ENCODE measurements around the gene IL9R.
A peak's percentile ranks its signal among the peaks of the same experiment; 100 is the strongest.

The IL9R gene, protein sequence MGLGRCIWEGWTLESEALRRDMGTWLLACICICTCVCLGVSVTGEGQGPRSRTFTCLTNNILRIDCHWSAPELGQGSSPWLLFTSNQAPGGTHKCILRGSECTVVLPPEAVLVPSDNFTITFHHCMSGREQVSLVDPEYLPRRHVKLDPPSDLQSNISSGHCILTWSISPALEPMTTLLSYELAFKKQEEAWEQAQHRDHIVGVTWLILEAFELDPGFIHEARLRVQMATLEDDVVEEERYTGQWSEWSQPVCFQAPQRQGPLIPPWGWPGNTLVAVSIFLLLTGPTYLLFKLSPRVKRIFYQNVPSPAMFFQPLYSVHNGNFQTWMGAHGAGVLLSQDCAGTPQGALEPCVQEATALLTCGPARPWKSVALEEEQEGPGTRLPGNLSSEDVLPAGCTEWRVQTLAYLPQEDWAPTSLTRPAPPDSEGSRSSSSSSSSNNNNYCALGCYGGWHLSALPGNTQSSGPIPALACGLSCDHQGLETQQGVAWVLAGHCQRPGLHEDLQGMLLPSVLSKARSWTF

DNA sequence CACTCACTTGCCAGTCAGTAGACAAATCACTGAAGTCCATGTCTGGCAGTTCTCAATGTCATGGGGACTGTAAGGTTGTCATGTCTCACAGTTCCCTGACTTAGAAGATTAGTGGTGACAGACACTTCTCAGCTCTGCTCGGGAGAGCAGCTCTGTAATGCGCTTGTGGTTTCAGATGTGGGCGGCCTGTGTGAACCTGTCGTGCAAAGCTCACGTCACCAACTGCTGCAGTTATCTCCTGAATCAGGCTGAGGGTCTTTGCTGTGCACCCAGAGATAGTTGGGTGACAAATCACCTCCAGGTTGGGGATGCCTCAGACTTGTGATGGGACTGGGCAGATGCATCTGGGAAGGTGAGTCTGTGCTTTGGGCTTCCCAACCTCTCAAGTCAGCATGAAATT is at the start of gene IL9R:
Gene IL9R, plus strand, starts transcription at position 261 of the 400 bp plus-strand sequence. Its CDS starts 64 bp downstream, at position 325.
- peak; percentile 56 for DNase-seq (ENCODE audit: low spot score)
- in situ Hi-C loops (cut with MboI; ENCODE audit: low pct_unique_long_range_greater_than_20kb, low sequenced_read_pairs, unreplicated experiment), result no loop called here

DNA sequence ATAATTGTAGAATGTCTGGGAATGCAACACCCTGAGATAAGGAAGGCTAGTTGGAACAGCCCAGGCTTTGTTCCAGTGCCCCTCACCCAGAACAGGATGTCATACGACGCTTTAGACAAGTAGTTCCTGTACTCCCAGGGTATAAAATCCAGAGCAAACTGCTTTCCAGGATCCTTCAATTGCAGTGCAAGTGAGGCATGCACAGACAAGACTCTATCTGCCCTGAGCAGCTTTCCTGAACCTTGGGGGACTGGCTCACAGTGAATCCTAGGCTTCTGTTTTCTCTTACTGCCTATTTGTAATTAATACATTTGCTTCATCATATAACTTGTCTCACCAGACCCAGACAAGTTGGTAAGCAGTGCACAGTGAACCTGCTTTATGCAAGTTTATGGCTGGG is 48.4 kb upstream of the IL9R start:
- TF ChIP-seq, protein P1, sequence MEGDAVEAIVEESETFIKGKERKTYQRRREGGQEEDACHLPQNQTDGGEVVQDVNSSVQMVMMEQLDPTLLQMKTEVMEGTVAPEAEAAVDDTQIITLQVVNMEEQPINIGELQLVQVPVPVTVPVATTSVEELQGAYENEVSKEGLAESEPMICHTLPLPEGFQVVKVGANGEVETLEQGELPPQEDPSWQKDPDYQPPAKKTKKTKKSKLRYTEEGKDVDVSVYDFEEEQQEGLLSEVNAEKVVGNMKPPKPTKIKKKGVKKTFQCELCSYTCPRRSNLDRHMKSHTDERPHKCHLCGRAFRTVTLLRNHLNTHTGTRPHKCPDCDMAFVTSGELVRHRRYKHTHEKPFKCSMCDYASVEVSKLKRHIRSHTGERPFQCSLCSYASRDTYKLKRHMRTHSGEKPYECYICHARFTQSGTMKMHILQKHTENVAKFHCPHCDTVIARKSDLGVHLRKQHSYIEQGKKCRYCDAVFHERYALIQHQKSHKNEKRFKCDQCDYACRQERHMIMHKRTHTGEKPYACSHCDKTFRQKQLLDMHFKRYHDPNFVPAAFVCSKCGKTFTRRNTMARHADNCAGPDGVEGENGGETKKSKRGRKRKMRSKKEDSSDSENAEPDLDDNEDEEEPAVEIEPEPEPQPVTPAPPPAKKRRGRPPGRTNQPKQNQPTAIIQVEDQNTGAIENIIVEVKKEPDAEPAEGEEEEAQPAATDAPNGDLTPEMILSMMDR (IDR thresholded peaks at IDR 0.05; ENCODE audit: extremely low read depth, insufficient read depth, missing control alignments), result no peak
- in situ Hi-C loops (cut with MboI; ENCODE audit: low pct_unique_long_range_greater_than_20kb, low sequenced_read_pairs, unreplicated experiment), result no loop called here
- DNase-seq (ENCODE audit: low spot score), result no peak

More for the DNA sequence above, at the start of gene IL9R:
- TF ChIP-seq, protein P1 (IDR thresholded peaks at IDR 0.05; ENCODE audit: extremely low read depth, insufficient read depth, missing control alignments), result no peak

DNA sequence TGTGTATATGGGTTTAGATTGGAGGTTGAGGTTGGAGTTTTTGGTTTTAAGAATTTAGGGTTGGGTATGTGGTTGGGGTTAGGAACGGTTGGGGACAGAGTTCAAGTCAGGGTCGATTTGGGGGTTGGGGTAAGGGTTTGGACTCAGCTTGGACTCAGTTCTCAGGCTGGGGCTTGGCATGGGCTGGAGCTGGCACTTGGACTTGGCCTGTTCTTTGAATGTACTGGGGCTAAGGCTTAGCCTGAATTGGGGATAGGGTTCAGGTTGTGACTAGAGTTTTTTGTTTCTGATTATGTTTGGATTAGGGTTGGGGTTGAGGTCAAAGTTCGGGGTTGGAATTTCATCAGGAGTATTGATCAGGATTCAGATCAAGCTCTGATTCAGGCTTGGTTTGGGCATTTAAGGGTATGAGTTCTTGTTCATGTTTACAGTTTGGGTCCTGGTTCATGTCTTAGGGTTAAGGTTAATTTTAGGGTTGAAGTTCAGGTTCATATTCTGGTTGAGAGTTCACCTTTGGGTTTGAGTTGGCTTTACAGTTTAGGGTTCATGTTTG is 46.2 kb upstream of the IL9R start:
- no peak for DNase-seq (ENCODE audit: low spot score)
- in situ Hi-C loops (cut with MboI; ENCODE audit: low pct_unique_long_range_greater_than_20kb, low sequenced_read_pairs, unreplicated experiment), result no loop called here
- TF ChIP-seq, protein P1 (IDR thresholded peaks at IDR 0.05; ENCODE audit: extremely low read depth, insufficient read depth, missing control alignments), result no peak

DNA sequence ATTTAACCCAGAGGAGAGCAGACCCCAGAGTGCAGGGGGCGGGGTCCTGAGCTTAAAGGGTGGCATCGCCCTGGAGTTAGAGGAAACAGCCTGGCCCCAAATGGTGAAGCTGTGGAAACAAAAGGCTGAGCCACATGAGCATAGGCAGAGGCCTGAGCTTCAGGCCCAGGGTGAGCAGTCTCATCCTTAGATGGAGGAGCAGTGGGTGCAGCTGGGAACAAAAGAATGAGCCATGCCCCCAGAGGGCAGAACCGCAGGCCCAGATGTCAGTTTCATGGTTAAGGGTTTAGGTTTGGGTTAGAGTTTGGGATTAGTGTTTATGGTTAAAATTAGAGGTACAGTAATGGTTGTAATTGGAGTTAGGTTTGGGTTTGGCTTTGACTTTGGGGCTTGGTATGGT is 44.4 kb upstream of the IL9R start:
- in situ Hi-C loops (cut with MboI; ENCODE audit: low pct_unique_long_range_greater_than_20kb, low sequenced_read_pairs, unreplicated experiment), result no loop called here
- DNase-seq (ENCODE audit: low spot score), result no peak
- TF ChIP-seq, protein P1 (IDR thresholded peaks at IDR 0.05; ENCODE audit: extremely low read depth, insufficient read depth, missing control alignments), result no peak

DNA sequence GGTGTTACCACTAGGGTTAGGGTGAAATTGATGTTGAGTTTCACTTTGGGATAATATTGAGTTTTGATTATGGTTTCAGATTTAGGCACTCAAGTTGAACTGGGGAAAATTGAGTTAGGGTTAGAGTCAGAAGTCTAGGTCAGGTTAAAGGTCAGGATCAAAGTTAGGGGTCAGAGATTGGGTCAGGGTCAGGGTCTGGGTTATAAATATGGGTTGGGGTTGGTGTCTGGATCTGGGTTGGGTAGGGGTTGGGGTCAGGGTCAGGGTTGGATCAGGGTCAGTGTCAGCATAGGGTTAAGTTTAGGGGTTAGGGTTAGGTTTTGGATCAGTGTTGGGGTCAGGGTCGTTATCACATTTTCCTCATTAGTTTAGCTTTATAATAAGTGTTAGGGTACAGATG is 42.7 kb upstream of the IL9R start:
- TF ChIP-seq, protein P1 (IDR thresholded peaks at IDR 0.05; ENCODE audit: extremely low read depth, insufficient read depth, missing control alignments), result no peak
- in situ Hi-C loops (cut with MboI; ENCODE audit: low pct_unique_long_range_greater_than_20kb, low sequenced_read_pairs, unreplicated experiment), result no loop called here
- DNase-seq (ENCODE audit: low spot score), result no peak

DNA sequence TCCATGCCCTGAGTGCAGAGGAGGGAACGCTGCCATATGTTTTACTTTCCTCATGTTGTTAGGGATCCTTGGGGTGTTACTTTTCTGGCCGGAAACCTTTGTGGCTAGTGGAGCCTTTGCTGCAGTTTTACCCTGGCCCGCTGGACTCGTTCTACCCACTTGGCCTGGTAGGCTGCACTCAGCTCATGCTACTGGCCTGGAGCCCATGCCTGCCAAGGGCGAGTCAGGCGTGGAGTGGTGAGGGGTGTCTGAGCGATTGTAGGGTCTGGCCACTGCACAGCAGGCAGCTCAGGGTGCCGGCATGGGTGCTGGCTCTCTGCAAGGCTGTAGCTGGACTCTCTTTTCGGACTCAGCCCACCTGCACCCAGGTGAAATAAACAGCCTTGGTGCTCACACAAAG is 41.4 kb upstream of the IL9R start:
- DNase-seq (ENCODE audit: low spot score), result no peak
- TF ChIP-seq, protein P1 (IDR thresholded peaks at IDR 0.05; ENCODE audit: extremely low read depth, insufficient read depth, missing control alignments), result no peak
- in situ Hi-C loops (cut with MboI; ENCODE audit: low pct_unique_long_range_greater_than_20kb, low sequenced_read_pairs, unreplicated experiment), result no loop called here

Data from GM13977 (cell line).